ENCODE results near the gene CYP2A7.
"Not testable (repeated sequence)": the region's sequence is repeated elsewhere in the genome, so short reads cannot be mapped to it uniquely, and the experiment has no call there.

- not testable (repeated sequence) for TF ChIP-seq POLR2A, CTCF, POLR2AphosphoS5, EP300 (IDR thresholded peaks at IDR 0.05)
These were observed 20.1 kb upstream of the CYP2A7 start for GRCh38 chr19:40901975-40902750.

Data from gastroesophageal sphincter (tissue), 3 donors.